Effector CD4-positive, alpha-beta T cell (primary cell): ENCODE results near the gene LGALSL.

ENCODE experiments used
- DNase-seq: peaks from one replicate; pipeline ENCODE4 v3.0.0-alpha.2; 2020

The LGALSL gene

GRCh38 chr2:64502860-64503259 is 48.9 kb downstream of the LGALSL start:
- DNase-seq, result no peak

GRCh38 chr2:64504774-64505720 is 51.1 kb downstream of the LGALSL start:
- no peak for DNase-seq

GRCh38 chr2:64506686-64507085 is 52.7 kb downstream of the LGALSL start:
- no peak for DNase-seq
